Loucy (cell line): ENCODE results near the gene ERRFI1.

Source experiments
- H2AFZ ChIP-seq: fragments of 200-600 bp; sonication (generic); 2 replicates; pipeline ENCODE4 v1.6.0; 2016; ENCODE audit warnings: antibody characterized with exemption, mild to moderate bottlenecking, low read length, moderate library complexity
- H3F3A ChIP-seq: fragments of 200-600 bp; 2 replicates; pipeline ENCODE4 v1.6.0; 2016; ENCODE audit warnings: antibody characterized with exemption, low read depth, mild to moderate bottlenecking
- H3K27me3 ChIP-seq: fragments of 200-600 bp; sonication (generic); 2 replicates; pipeline ENCODE4 v1.6.1; 2014; ENCODE audit warnings: low read length, mild to moderate bottlenecking; ENCODE audit not compliant: insufficient read depth, poor library complexity, severe bottlenecking
- H3K36me3 ChIP-seq: fragments of 200-600 bp; sonication (generic); 2 replicates; pipeline ENCODE4 v1.6.1; 2016; ENCODE audit warnings: low read length; ENCODE audit not compliant: insufficient read depth
- H3K4me1 ChIP-seq: fragments of 200-600 bp; sonication (generic); 2 replicates; pipeline ENCODE4 v1.5.1; 2014; ENCODE audit warnings: low read length, mild to moderate bottlenecking; ENCODE audit not compliant: insufficient read depth, poor library complexity, severe bottlenecking
- H3K4me2 ChIP-seq: fragments of 200-600 bp; sonication (generic); 2 replicates; pipeline ENCODE4 v1.6.0; 2014; ENCODE audit warnings: antibody characterized with exemption, low read length, low read depth, mild to moderate bottlenecking; ENCODE audit not compliant: poor library complexity, severe bottlenecking
- H3K4me3 ChIP-seq: fragments of 200-600 bp; sonication (generic); 2 replicates; pipeline ENCODE4 v1.5.1; 2014; ENCODE audit warnings: low read length, mild to moderate bottlenecking, mixed read lengths; ENCODE audit not compliant: poor library complexity, severe bottlenecking
- H3K79me2 ChIP-seq: fragments of 200-600 bp; sonication (generic); 2 replicates; pipeline ENCODE4 v1.6.1; 2014; ENCODE audit warnings: low read length; ENCODE audit not compliant: insufficient read depth
- H3K9ac ChIP-seq: fragments of 200-600 bp; sonication (generic); 2 replicates; pipeline ENCODE4 v1.6.0; 2014; ENCODE audit warnings: mild to moderate bottlenecking, low read depth, low read length, moderate library complexity; ENCODE audit not compliant: poor library complexity, severe bottlenecking
- H3K9me2 ChIP-seq: fragments of 200-600 bp; sonication (generic); replicated peaks from 2 replicates; pipeline ENCODE4 v1.6.1; 2016; ENCODE audit warnings: low read depth, low read length, mixed read lengths
- H3K9me3 ChIP-seq: fragments of 200-600 bp; sonication (generic); 2 replicates; pipeline ENCODE4 v1.6.1; 2014; ENCODE audit warnings: mild to moderate bottlenecking, antibody characterized with exemption, low read length, low read depth; ENCODE audit not compliant: insufficient read depth
- H4K20me1 ChIP-seq: fragments of 200-600 bp; sonication (generic); 2 replicates; pipeline ENCODE4 v1.6.0; 2014; ENCODE audit warnings: antibody characterized with exemption, low read length, mild to moderate bottlenecking; ENCODE audit not compliant: insufficient read depth, poor library complexity, severe bottlenecking
- EZH2phosphoT487 ChIP-seq: fragments of 200-600 bp; IDR thresholded peaks from 2 replicates; pipeline ENCODE4 v1.6.1; 2018; ENCODE audit warnings: antibody characterized with exemption, mild to moderate bottlenecking, moderate library complexity, borderline replicate concordance
- TF ChIP-seq, protein P1 (sequence below): fragments of 200-600 bp; sonication (generic); conservative IDR thresholded peaks from 2 replicates; pipeline ENCODE4 v1.5.1; 2014; ENCODE audit warnings: mild to moderate bottlenecking, antibody characterized with exemption, low read length

ERRFI1 gene

GRCh38 chr1:8021676-8022266, 4.3 kb downstream of the ERRFI1 start:
- Histone ChIP-seq H3K4me3 (no peak overlapping the region), H3K9me3 (no peaks in the 10 kb centered on the region), H2AFZ (no peak overlapping the region), H3K9ac (no peak overlapping the region), H3K4me1 (peaks cover 3% of the 10 kb centered on the region), H3K9me2 (no peaks in the 10 kb centered on the region), H3F3A (no peaks in the 10 kb centered on the region), H3K4me2 (no peak overlapping the region), H3K36me3 (no peaks in the 10 kb centered on the region), H3K79me2 (no peaks in the 10 kb centered on the region), H4K20me1 (no peaks in the 10 kb centered on the region), H3K27me3 (no peaks in the 10 kb centered on the region)
- TF ChIP-seq, protein P1, sequence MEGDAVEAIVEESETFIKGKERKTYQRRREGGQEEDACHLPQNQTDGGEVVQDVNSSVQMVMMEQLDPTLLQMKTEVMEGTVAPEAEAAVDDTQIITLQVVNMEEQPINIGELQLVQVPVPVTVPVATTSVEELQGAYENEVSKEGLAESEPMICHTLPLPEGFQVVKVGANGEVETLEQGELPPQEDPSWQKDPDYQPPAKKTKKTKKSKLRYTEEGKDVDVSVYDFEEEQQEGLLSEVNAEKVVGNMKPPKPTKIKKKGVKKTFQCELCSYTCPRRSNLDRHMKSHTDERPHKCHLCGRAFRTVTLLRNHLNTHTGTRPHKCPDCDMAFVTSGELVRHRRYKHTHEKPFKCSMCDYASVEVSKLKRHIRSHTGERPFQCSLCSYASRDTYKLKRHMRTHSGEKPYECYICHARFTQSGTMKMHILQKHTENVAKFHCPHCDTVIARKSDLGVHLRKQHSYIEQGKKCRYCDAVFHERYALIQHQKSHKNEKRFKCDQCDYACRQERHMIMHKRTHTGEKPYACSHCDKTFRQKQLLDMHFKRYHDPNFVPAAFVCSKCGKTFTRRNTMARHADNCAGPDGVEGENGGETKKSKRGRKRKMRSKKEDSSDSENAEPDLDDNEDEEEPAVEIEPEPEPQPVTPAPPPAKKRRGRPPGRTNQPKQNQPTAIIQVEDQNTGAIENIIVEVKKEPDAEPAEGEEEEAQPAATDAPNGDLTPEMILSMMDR, result no peak
- no peak for TF ChIP-seq EZH2phosphoT487

DNA sequence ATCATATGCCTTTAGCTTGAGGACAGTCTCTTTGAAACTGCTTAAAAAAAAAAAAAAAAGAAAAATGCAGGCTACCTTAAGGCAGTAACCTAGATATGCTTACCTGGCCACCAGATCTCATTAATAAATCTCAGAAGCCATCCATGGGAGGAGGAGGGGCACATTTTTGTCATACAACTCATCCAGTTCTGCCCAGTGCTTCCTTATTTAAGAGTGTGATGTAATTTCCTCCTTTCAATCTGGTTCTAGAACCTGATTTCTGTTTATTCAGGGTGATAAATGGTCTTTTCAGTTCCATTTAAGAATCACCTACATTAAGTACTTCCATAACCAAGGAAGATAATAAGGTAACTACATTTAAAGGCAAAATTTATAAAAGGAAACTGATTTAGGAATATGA, 6.1 kb downstream of the ERRFI1 start:
- H3K4me3 ChIP-seq, result no peak overlapping the region
- H3K9ac ChIP-seq, result no peak overlapping the region
- H3K9me3 ChIP-seq, result no peaks in the 10 kb centered on the region
- H3K4me1 ChIP-seq, result peaks cover 3% of the 10 kb centered on the region
- no peaks in the 10 kb centered on the region for H3K27me3 ChIP-seq
- H4K20me1 ChIP-seq, result no peaks in the 10 kb centered on the region
- no peak overlapping the region for H3K4me2 ChIP-seq
- H3F3A ChIP-seq, result no peaks in the 10 kb centered on the region
- TF ChIP-seq, protein P1, result no peak
- TF ChIP-seq EZH2phosphoT487, result no peak
- H3K9me2 ChIP-seq, result no peaks in the 10 kb centered on the region
- H3K79me2 ChIP-seq, result no peaks in the 10 kb centered on the region
- no peaks in the 10 kb centered on the region for H3K36me3 ChIP-seq
- no peak overlapping the region for H2AFZ ChIP-seq

GRCh38 chr1:8019229-8019620, 6.9 kb downstream of the ERRFI1 start:
- no peak overlapping the region for H3K4me3 ChIP-seq
- no peaks in the 10 kb centered on the region for H3K27me3 ChIP-seq
- no peaks in the 10 kb centered on the region for H3K36me3 ChIP-seq
- H2AFZ ChIP-seq, result no peak overlapping the region
- peaks cover 3% of the 10 kb centered on the region for H3K4me1 ChIP-seq
- no peak overlapping the region for H3K9ac ChIP-seq
- no peaks in the 10 kb centered on the region for H4K20me1 ChIP-seq
- no peaks in the 10 kb centered on the region for H3K79me2 ChIP-seq
- H3K4me2 ChIP-seq, result no peak overlapping the region
- no peak for TF ChIP-seq EZH2phosphoT487
- TF ChIP-seq, protein P1, result no peak
- no peaks in the 10 kb centered on the region for H3F3A ChIP-seq
- H3K9me3 ChIP-seq, result no peaks in the 10 kb centered on the region
- H3K9me2 ChIP-seq, result no peaks in the 10 kb centered on the region
